Neural progenitor cell (in vitro differentiated cells): ENCODE data around the gene DLGAP5. TPM values are rescaled to one million over a fixed set of nuclear protein-coding genes. Genes with fewer than 3 reads are reported as not detected.

Experiments used
- DNase-seq: peaks from one replicate; pipeline ENCODE4 v3.0.0-alpha.2; 2016; ENCODE audit warnings: low spot score
- H2AFZ ChIP-seq: fragments of 200-600 bp; sonication (generic); replicated peaks from 2 replicates; pipeline ENCODE4 v1.6.1; 2016; ENCODE audit warnings: antibody characterized with exemption
- H3F3A ChIP-seq: fragments of 200-600 bp; sonication (generic); 2 replicates; pipeline ENCODE4 v1.6.1; 2016; ENCODE audit warnings: antibody characterized with exemption, low read depth
- H3K27ac ChIP-seq: fragments of 200-600 bp; sonication (generic); 2 replicates; pipeline ENCODE4 v1.5.1; 2016; ENCODE audit warnings: mild to moderate bottlenecking
- H3K27me3 ChIP-seq: fragments of 200-600 bp; sonication (generic); 2 replicates; pipeline ENCODE4 v1.6.1; 2016; ENCODE audit warnings: mild to moderate bottlenecking, moderate library complexity
- H3K36me3 ChIP-seq: fragments of 200-600 bp; sonication (generic); 2 replicates; pipeline ENCODE4 v1.5.1; 2016
- H3K4me1 ChIP-seq: fragments of 200-600 bp; sonication (generic); 2 replicates; pipeline ENCODE4 v1.6.1; 2016; ENCODE audit warnings: mixed run types
- H3K4me2 ChIP-seq: fragments of 200-600 bp; sonication (generic); 2 replicates; pipeline ENCODE4 v1.6.1; 2016
- H3K4me3 ChIP-seq: fragments of 200-600 bp; sonication (generic); 2 replicates; pipeline ENCODE4 v1.5.1; 2016
- H3K79me2 ChIP-seq: fragments of 200-600 bp; sonication (generic); 2 replicates; pipeline ENCODE4 v1.6.1; 2016; ENCODE audit warnings: low read depth
- H3K9ac ChIP-seq: fragments of 200-600 bp; sonication (generic); 2 replicates; pipeline ENCODE4 v1.6.1; 2016
- H3K9me3 ChIP-seq: fragments of 200-600 bp; sonication (generic); 2 replicates; pipeline ENCODE4 v1.5.1; 2016; ENCODE audit warnings: low read depth
- H4K20me1 ChIP-seq: fragments of 200-600 bp; sonication (generic); 2 replicates; pipeline ENCODE4 v1.6.1; 2016; ENCODE audit warnings: low read depth
- H3K27ac Mint-ChIP-seq: 3 replicates; pipeline ENCODE4 v1.8.0; 2021; ENCODE audit warnings: mixed read lengths
- H3K27me3 Mint-ChIP-seq: 2 replicates; pipeline ENCODE4 v1.8.0; 2022; ENCODE audit warnings: low read depth, mild to moderate bottlenecking, inconsistent platforms, moderate library complexity, mixed read lengths; ENCODE audit not compliant: insufficient read depth
- H3K36me3 Mint-ChIP-seq: 3 replicates; pipeline ENCODE4 v1.8.0; 2021; ENCODE audit warnings: mixed read lengths
- H3K4me1 Mint-ChIP-seq: 3 replicates; pipeline ENCODE4 v1.8.0; 2021; ENCODE audit warnings: mixed read lengths
- H3K4me3 Mint-ChIP-seq: 3 replicates; pipeline ENCODE4 v1.8.0; 2021; ENCODE audit warnings: mild to moderate bottlenecking, moderate library complexity, mixed read lengths
- H3K9me3 Mint-ChIP-seq: 3 replicates; pipeline ENCODE4 v1.8.0; 2020; ENCODE audit warnings: mixed read lengths
- EZH2 ChIP-seq: fragments of 200-600 bp; sonication (generic); IDR thresholded peaks from 2 replicates; pipeline ENCODE4 v1.6.1; 2017; ENCODE audit warnings: antibody characterized with exemption, mild to moderate bottlenecking, moderate library complexity
- EZH2phosphoT487 ChIP-seq: fragments of 200-600 bp; sonication (generic); IDR thresholded peaks from 2 replicates; pipeline ENCODE4 v1.6.1; 2017; ENCODE audit warnings: antibody characterized with exemption
- total RNA-seq: library from RNA; depleted of rRNA; stranded (reverse); fragments of >200 nt; gene quantifications from 2 replicates; pipeline ENCODE4 v1.2.3, GENCODE V29; 2015; ENCODE audit warnings: low replicate concordance
- TF ChIP-seq, protein P1 (sequence below): fragments of 200-600 bp; sonication (generic); IDR thresholded peaks from 2 replicates; pipeline ENCODE4 v1.5.1; 2017; ENCODE audit warnings: antibody characterized with exemption, mild to moderate bottlenecking

DLGAP5 gene
- total RNA-seq, 1 donor from 2014 or later = 313 TPM

DNA sequence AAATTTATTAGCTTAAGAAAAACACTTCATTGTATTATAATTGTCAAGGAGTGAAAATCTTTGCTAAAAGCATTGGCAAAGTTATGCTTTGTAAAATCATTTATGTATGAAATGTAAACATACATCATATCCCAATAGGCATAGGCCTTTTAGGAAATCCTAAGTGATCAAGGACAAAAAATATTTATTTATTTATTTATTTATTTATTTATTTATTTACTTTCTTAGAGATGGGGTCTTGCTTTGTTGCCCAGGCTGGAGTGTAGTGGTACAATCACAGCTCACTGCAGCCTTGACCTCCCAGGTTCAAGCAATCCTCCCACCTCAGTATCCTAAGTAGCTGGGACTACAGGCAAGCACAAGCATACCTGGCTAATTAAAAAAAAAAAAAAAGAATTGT lies 32.0 kb upstream of the DLGAP5 start:
- Histone ChIP-seq H3F3A (no peaks in the 10 kb centered on the region), H3K9me3 (peaks cover 7% of the 10 kb centered on the region), H3K9ac (no peak overlapping the region), H2AFZ (no peak overlapping the region), H4K20me1 (no peaks in the 10 kb centered on the region), H3K4me3 (no peak overlapping the region), H3K27me3 (no peaks in the 10 kb centered on the region), H3K4me1 (peaks cover 9% of the 10 kb centered on the region), H3K4me2 (no peak overlapping the region), H3K36me3 (no peaks in the 10 kb centered on the region), H3K27ac (no peak overlapping the region), H3K79me2 (no peaks in the 10 kb centered on the region)
- TF ChIP-seq, protein P1, sequence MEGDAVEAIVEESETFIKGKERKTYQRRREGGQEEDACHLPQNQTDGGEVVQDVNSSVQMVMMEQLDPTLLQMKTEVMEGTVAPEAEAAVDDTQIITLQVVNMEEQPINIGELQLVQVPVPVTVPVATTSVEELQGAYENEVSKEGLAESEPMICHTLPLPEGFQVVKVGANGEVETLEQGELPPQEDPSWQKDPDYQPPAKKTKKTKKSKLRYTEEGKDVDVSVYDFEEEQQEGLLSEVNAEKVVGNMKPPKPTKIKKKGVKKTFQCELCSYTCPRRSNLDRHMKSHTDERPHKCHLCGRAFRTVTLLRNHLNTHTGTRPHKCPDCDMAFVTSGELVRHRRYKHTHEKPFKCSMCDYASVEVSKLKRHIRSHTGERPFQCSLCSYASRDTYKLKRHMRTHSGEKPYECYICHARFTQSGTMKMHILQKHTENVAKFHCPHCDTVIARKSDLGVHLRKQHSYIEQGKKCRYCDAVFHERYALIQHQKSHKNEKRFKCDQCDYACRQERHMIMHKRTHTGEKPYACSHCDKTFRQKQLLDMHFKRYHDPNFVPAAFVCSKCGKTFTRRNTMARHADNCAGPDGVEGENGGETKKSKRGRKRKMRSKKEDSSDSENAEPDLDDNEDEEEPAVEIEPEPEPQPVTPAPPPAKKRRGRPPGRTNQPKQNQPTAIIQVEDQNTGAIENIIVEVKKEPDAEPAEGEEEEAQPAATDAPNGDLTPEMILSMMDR = no peak
- TF ChIP-seq EZH2phosphoT487 = no peak
- no peak for TF ChIP-seq EZH2
- peaks cover 10% of the 10 kb centered on the region for H3K4me1 Mint-ChIP-seq
- no peak overlapping the region for H3K4me3 Mint-ChIP-seq
- H3K27ac Mint-ChIP-seq = no peak overlapping the region
- H3K36me3 Mint-ChIP-seq = peaks cover 2% of the 10 kb centered on the region
- no peak for DNase-seq
- peaks cover 10% of the 10 kb centered on the region for H3K9me3 Mint-ChIP-seq
- H3K27me3 Mint-ChIP-seq = no peaks in the 10 kb centered on the region

DNA sequence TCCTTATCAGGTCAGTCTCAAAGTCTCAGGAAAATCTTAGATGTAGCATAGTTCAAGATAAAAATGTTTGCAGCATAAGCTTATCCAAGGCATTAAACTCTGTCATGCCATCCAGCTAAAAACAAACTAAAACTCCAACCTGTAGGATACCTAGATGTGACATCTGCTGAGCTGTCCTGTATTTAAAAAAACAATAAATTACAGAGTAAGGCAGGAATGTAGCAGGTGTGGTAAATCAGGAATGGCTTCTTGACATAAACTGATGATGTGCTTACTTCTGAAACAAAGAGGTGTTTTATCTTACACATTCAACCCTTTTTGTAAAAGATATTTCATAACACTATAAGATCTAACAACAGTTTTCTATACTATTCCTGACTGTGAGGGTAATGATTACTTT lies 30.6 kb upstream of the DLGAP5 start:
- Histone ChIP-seq H3K27ac (no peak overlapping the region), H3K4me2 (no peak overlapping the region), H3K9ac (no peak overlapping the region), H3K79me2 (no peaks in the 10 kb centered on the region), H3K27me3 (no peaks in the 10 kb centered on the region), H4K20me1 (no peaks in the 10 kb centered on the region), H3F3A (no peaks in the 10 kb centered on the region), H2AFZ (no peak overlapping the region), H3K36me3 (no peaks in the 10 kb centered on the region), H3K9me3 (peaks cover 7% of the 10 kb centered on the region), H3K4me1 (peaks cover 9% of the 10 kb centered on the region), H3K4me3 (no peak overlapping the region)
- TF ChIP-seq EZH2 = no peak
- TF ChIP-seq, protein P1 = no peak
- no peak for TF ChIP-seq EZH2phosphoT487
- Mint-ChIP-seq H3K4me1 (peaks cover 10% of the 10 kb centered on the region), H3K9me3 (peaks cover 8% of the 10 kb centered on the region), H3K27me3 (no peaks in the 10 kb centered on the region), H3K27ac (no peak overlapping the region), H3K36me3 (peaks cover 1% of the 10 kb centered on the region), H3K4me3 (no peak overlapping the region)
- no peak for DNase-seq

DNA sequence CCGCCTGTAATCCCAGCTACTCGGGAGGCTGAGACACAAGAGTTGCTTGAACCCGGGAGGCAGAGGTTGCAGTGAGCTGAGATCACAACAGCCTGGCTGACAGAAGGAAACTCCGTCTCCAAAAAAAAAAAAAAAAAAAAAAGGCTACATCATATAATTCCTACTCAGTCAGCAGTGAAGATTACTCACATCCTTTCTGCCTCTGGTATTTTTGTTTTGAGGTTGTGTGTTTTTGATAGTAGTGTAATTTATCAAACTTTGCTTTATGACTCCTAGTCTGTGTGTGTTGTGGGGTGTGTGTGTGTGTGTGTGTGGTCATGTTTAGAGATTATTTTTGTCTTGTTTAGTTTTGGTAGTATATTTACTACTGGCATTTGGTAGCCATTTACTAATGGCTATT lies 29.8 kb upstream of the DLGAP5 start:
- DNase-seq = no peak
- Histone ChIP-seq H3K4me3 (no peak overlapping the region), H4K20me1 (no peaks in the 10 kb centered on the region), H3K4me1 (peaks cover 9% of the 10 kb centered on the region), H3K36me3 (no peaks in the 10 kb centered on the region), H3K9me3 (peaks cover under 1% of the 10 kb centered on the region), H3K27ac (no peak overlapping the region), H2AFZ (no peak overlapping the region), H3K27me3 (no peaks in the 10 kb centered on the region), H3K4me2 (no peak overlapping the region), H3K79me2 (no peaks in the 10 kb centered on the region), H3F3A (no peaks in the 10 kb centered on the region), H3K9ac (no peak overlapping the region)
- Mint-ChIP-seq H3K4me1 (peaks cover 10% of the 10 kb centered on the region), H3K36me3 (no peaks in the 10 kb centered on the region), H3K27ac (no peak overlapping the region), H3K27me3 (no peaks in the 10 kb centered on the region), H3K4me3 (no peak overlapping the region), H3K9me3 (peaks cover under 1% of the 10 kb centered on the region)
- no peak for TF ChIP-seq EZH2
- TF ChIP-seq EZH2phosphoT487 = no peak
- TF ChIP-seq, protein P1 = no peak
